ENCODE measurements around the gene ENKD1.

DNA sequence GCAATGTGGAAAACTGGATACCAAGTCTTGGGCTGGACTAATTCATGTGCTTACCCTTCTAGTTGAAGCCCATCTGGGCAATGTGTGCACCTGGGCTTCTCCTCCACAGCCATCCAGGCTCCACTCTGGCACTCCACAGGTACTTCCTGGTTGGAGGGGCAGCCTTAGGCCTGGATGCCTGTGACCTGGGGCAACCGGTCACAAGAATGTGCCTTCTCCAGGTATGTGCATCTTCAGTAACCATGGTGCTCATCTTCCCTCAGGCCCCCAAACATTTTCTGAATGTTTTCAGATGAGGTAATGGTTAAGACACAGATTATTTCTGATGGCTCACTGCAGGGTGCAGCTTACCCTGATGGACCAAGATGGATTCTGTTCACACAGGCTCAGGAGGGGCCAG is 11.2 kb upstream of the ENKD1 start:
- no peak for TF ChIP-seq POLR2A (IDR thresholded peaks at IDR 0.05)
- TF ChIP-seq, protein P1, sequence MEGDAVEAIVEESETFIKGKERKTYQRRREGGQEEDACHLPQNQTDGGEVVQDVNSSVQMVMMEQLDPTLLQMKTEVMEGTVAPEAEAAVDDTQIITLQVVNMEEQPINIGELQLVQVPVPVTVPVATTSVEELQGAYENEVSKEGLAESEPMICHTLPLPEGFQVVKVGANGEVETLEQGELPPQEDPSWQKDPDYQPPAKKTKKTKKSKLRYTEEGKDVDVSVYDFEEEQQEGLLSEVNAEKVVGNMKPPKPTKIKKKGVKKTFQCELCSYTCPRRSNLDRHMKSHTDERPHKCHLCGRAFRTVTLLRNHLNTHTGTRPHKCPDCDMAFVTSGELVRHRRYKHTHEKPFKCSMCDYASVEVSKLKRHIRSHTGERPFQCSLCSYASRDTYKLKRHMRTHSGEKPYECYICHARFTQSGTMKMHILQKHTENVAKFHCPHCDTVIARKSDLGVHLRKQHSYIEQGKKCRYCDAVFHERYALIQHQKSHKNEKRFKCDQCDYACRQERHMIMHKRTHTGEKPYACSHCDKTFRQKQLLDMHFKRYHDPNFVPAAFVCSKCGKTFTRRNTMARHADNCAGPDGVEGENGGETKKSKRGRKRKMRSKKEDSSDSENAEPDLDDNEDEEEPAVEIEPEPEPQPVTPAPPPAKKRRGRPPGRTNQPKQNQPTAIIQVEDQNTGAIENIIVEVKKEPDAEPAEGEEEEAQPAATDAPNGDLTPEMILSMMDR (IDR thresholded peaks at IDR 0.05) = no peak

All from Peyer's patch (tissue), 4 donors.